Ovary (tissue), 3 donors: ENCODE results near the gene TM9SF3.

ENCODE experiments used
- CTCF ChIP-seq, 3 donors: fragments of 450-650 bp in 2 of 3; fragments of 200-600 bp in 1 of 3; IDR thresholded peaks; one replicate each; pipeline versions ENCODE4 v1.5.1 to v1.8.0; 2016 to 2022; ENCODE audit warnings: antibody characterized with exemption in 3 of 3, mild to moderate bottlenecking in 1 of 3
- EP300 ChIP-seq: sonication (generic); formaldehyde crosslinking; IDR thresholded peaks from one replicate; pipeline ENCODE4 v1.6.1; 2017; ENCODE audit warnings: antibody characterized with exemption
- donor health status: DM: no; HTN: no; CAD: no.

DNA sequence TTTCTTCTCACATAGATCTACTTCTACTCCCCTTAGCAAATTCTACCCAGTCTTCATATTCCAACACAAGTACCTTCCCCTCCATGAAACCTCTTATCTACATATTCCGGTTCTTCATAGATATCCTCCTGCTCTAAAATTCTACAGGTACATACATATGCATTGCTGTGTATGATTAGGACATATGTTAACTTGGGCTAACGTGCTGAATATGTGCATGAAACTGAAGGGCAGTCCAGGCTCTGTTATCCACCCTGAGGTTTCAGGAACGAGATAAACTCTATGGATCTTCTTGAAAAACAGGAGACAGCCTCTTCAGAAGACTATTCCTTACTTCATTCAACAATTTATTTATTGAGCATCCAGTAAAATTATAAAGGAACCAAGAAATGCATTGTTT lies 31.5 kb downstream of the TM9SF3 start:
- no peak for TF ChIP-seq CTCF (IDR thresholded peaks at IDR 0.05)
- TF ChIP-seq EP300, result no peak
